Small intestine (tissue), 7 donors: Measurements from ENCODE around the gene CEND1. TPM values are rescaled to one million over a fixed set of nuclear protein-coding genes. Genes with fewer than 3 reads are reported as not detected.
A peak's percentile ranks its signal among the peaks of the same experiment; 100 is the strongest.

Experiments
- DNase-seq, 2 donors: peaks; one replicate each; pipeline versions ENCODE4 v3.0.0 to v3.0.0-alpha.2; 2013
- FAIRE-seq: peaks from 2 replicates; lab custom pipeline; 2012; peaks lifted over from hg19 to GRCh38; lab: Jason Lieb, UNC
- H3K27ac ChIP-seq, 3 donors: one replicate each; pipeline ENCODE4 v1.5.1; 2013; ENCODE audit warnings: low read length in 2 of 3, mild to moderate bottlenecking in 2 of 3, control low read depth in 1 of 3, inconsistent platforms in 1 of 3, low read depth in 1 of 3, moderate library complexity in 1 of 3
- H3K27me3 ChIP-seq, 3 donors: one replicate each; pipeline ENCODE4 v1.6.1; 2013; ENCODE audit warnings: low read length in 3 of 3, inconsistent platforms in 1 of 3; ENCODE audit not compliant: control insufficient read depth in 3 of 3, insufficient read depth in 3 of 3
- H3K36me3 ChIP-seq, 3 donors: one replicate each; pipeline ENCODE4 v1.6.1; 2013; ENCODE audit warnings: low read length in 3 of 3, inconsistent platforms in 1 of 3, low read depth in 1 of 3, mild to moderate bottlenecking in 1 of 3, moderate library complexity in 1 of 3; ENCODE audit not compliant: control insufficient read depth in 3 of 3, insufficient read depth in 2 of 3
- H3K4me1 ChIP-seq, 3 donors: one replicate each; pipeline ENCODE4 v1.6.1; 2013; ENCODE audit warnings: low read length in 2 of 3, inconsistent platforms in 1 of 3, low read depth in 1 of 3, mild to moderate bottlenecking in 1 of 3, moderate library complexity in 1 of 3; ENCODE audit not compliant: control insufficient read depth in 3 of 3, insufficient read depth in 2 of 3
- H3K4me3 ChIP-seq, 3 donors: one replicate each; pipeline ENCODE4 v1.5.1; 2013; ENCODE audit warnings: low read length in 3 of 3, control low read depth in 1 of 3, inconsistent platforms in 1 of 3, low read depth in 1 of 3, mild to moderate bottlenecking in 1 of 3, moderate library complexity in 1 of 3
- H3K9me3 ChIP-seq, 2 donors: one replicate each; pipeline ENCODE4 v1.6.1; 2013; ENCODE audit warnings: low read depth in 1 of 2, low read length in 1 of 2; ENCODE audit not compliant: control insufficient read depth in 2 of 2, insufficient read depth in 1 of 2
- WGBS, 3 donors: extraction: QIAGEN DNeasy Blood & Tissue Kit; methylation state at CpG; one replicate each; pipeline ENCODE4 v1.1.7; 2013; 5-methylcytosine and 5-hydroxymethylcytosine counted together
- polyA plus RNA-seq, 4 donors: library from polyadenylated mRNA; stranded (reverse) in 3 of 4; unstranded in 1 of 4; fragments of 200-250 nt in 3 of 4; fragments of 120-200 nt in 1 of 4; gene quantifications; one replicate each; pipeline versions ENCODE4 v1.2.1 to v1.2.3, GENCODE V29; 2013
- donor health status: healthy with polysubstance abuse.
- donor health status: control.
- donor health status: control.
- donor health status: Bipolar disorder and iron deficiency.
- donor health status: healthy.

CEND1 gene
- polyA plus RNA-seq, 4 donors: 0.22 to 3.3 TPM; not detected in 2

GRCh38 chr11:834371-835316, 44.8 kb upstream of the CEND1 start:
- DNase-seq: peak; percentile 84 to 89
- 12 to 36% (median 22%) methylated on average over 31 of the region's 31 CpGs for WGBS, 3 donors
- no peaks in the 10 kb centered on the region for H3K9me3 ChIP-seq
- H3K4me1 ChIP-seq: peaks cover 2 to 70% (median 10%) of the 10 kb centered on the region in 3 donors
- FAIRE-seq: no peak
- H3K27ac ChIP-seq: peak overlapping the region; percentile 88 to 98 (median 96)
- peaks cover 0 to 7% (median 0%) of the 10 kb centered on the region in 3 donors for H3K27me3 ChIP-seq
- peak overlapping the region in 2 of 3 donors; percentile 75 to 80 for H3K4me3 ChIP-seq
- peaks cover 14 to 50% (median 15%) of the 10 kb centered on the region in 3 donors for H3K36me3 ChIP-seq

- FAIRE-seq (no peak), DNase-seq (peak; percentile 55 to 83)
- Histone ChIP-seq H3K36me3 (peaks cover 12 to 43% (median 14%) of the 10 kb centered on the region in 3 donors), H3K27me3 (peaks cover 0 to 15% (median 0%) of the 10 kb centered on the region in 3 donors), H3K4me3 (peak overlapping the region; percentile 51 to 80 (median 75)), H3K27ac (peak overlapping the region; percentile 88 to 98 (median 96)), H3K9me3 (no peaks in the 10 kb centered on the region), H3K4me1 (peaks cover 2 to 71% (median 12%) of the 10 kb centered on the region in 3 donors)
- WGBS, 3 donors: 19 to 40% (median 28%) methylated on average over 9 of the region's 9 CpGs
Observed at GRCh38 chr11:833849-834311, 44.0 kb upstream of the CEND1 start.

GRCh38 chr11:833114-833791, 43.4 kb upstream of the CEND1 start:
- H3K36me3 ChIP-seq: peaks cover 7 to 36% (median 13%) of the 10 kb centered on the region in 3 donors
- peaks cover 0 to 15% (median 0%) of the 10 kb centered on the region in 3 donors for H3K27me3 ChIP-seq
- peaks cover 2 to 71% (median 12%) of the 10 kb centered on the region in 3 donors for H3K4me1 ChIP-seq
- H3K27ac ChIP-seq: peak overlapping the region; percentile 88 to 98 (median 96)
- peak overlapping the region; percentile 51 to 80 (median 75) for H3K4me3 ChIP-seq
- FAIRE-seq (no peak), DNase-seq (peak; percentile 74 to 91)
- 0 to 1% (median 1%) methylated on average over 25 to 55 of the region's 55 CpGs for WGBS, 3 donors
- H3K9me3 ChIP-seq: no peaks in the 10 kb centered on the region

GRCh38 chr11:832529-833113, 42.7 kb upstream of the CEND1 start, which contains the start of gene CD151:
TSS of gene CD151 (plus strand) at chr11:832952. CDS start at chr11:836070, 3,118 bp downstream.
- Histone ChIP-seq H3K4me1 (peaks cover 6 to 71% (median 12%) of the 10 kb centered on the region in 3 donors), H3K9me3 (no peaks in the 10 kb centered on the region), H3K36me3 (peaks cover 1 to 30% (median 8%) of the 10 kb centered on the region in 3 donors), H3K27ac (peak within 1 kb of the TSS; percentile 88 to 98 (median 96)), H3K4me3 (peak within 1 kb of the TSS; percentile 51 to 80 (median 75)), H3K27me3 (peaks cover 0 to 15% (median 0%) of the 10 kb centered on the region in 3 donors)
- 2 to 6% (median 4%) methylated on average over 26 to 66 of the region's 67 CpGs for WGBS, 3 donors
- FAIRE-seq (no peak), DNase-seq (peak; percentile 72 to 84)

- FAIRE-seq: no peak
- Histone ChIP-seq H3K4me3 (peak overlapping the region; percentile 49 to 75 (median 51)), H3K27ac (peak overlapping the region in 2 of 3 donors; percentile 50 to 65)
Observed at GRCh38 chr11:831961-832528, 42.2 kb upstream of the CEND1 start.

GRCh38 chr11:831118-831864, 41.4 kb upstream of the CEND1 start:
- FAIRE-seq: no peak
- peak overlapping the region in 1 of 3 donors; percentile 39 for H3K4me3 ChIP-seq
- H3K27me3 ChIP-seq: peaks cover 0 to 15% (median 0%) of the 10 kb centered on the region in 3 donors

More at GRCh38 chr11:831961-832528, 42.2 kb upstream of the CEND1 start:
- Histone ChIP-seq H3K36me3 (peaks cover 0 to 24% (median 3%) of the 10 kb centered on the region in 3 donors), H3K9me3 (no peaks in the 10 kb centered on the region), H3K4me1 (peaks cover 6 to 71% (median 12%) of the 10 kb centered on the region in 3 donors), H3K27me3 (peaks cover 0 to 15% (median 0%) of the 10 kb centered on the region in 3 donors)
- DNase-seq: no peak
- 72 to 83% (median 73%) methylated on average over 17 to 23 of the region's 23 CpGs for WGBS, 3 donors

More at GRCh38 chr11:831118-831864, 41.4 kb upstream of the CEND1 start:
- Histone ChIP-seq H3K36me3 (peaks cover 0 to 17% (median 0%) of the 10 kb centered on the region in 3 donors), H3K27ac (no peak overlapping the region), H3K9me3 (no peaks in the 10 kb centered on the region), H3K4me1 (peaks cover 6 to 70% (median 12%) of the 10 kb centered on the region in 3 donors)
- WGBS, 3 donors: 60 to 64% (median 62%) methylated on average over 26 to 31 of the region's 31 CpGs
- DNase-seq: no peak
